Measurements from ENCODE around the gene CNTNAP5.
"Not testable (repeated sequence)": the region's sequence is repeated elsewhere in the genome, so short reads cannot be mapped to it uniquely, and the experiment has no call there.

The CNTNAP5 gene

DNA sequence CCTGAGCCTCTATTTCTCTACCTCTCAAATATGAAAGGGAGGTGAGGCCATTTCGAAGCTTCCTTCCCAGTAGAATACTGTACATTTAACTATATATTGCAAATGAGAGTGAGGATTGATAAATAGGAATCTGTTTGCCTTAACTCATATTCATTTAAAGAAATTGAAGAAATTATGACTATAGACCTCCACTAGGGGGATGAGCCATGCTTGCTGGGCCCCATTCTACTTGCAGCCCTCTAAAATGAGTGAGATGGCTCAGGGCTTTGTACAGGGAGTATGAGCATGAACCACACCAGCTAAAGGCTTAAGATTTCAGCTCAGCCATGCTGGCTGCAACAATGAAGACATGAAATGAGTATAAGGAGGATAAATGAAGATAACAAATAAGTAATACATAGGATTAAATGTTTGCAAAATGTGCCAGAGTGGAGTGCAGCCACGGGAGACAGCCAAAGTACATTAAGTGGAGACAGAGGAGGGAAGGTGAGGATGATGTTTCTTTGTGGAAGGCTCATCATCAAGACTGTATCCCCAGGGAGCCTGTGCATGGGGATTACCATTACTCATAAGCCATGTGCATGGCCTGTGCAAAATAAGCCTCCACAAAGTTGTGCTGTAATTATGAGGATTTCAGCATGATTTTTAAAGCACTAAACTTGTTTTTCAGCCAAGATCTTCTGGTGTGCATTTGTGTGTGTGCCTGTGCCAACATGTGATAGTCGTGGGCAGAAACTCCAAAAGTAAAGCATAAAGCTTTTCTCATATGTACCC lies 300.8 kb downstream of the CNTNAP5 start:
- peak; percentile 9 for DNase-seq (ENCODE audit: low spot score)

GRCh38 chr2:124327303-124327702 lies 302.2 kb downstream of the CNTNAP5 start:
- no peak for DNase-seq (ENCODE audit: low spot score)

DNA sequence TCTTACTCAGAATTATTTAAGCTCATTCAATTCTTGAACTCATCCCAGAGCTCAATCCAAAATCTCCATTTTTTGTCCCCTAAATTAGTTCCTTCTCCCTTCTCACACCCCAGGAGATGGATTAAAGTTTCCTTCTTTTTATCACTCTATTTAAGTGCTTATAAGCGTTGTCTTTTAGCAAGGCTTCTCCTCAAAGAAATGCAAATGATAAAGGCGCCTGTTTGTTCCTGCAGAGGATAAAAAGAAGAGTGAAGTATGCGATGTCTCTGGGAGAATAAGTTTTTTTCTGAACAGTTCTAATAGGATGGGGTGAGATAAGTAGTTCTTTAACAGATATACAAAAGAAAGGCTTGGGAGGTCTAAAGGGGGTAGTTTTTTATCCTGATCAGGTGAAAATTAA lies 303.3 kb downstream of the CNTNAP5 start:
- no peak for DNase-seq (ENCODE audit: low spot score)

DNA sequence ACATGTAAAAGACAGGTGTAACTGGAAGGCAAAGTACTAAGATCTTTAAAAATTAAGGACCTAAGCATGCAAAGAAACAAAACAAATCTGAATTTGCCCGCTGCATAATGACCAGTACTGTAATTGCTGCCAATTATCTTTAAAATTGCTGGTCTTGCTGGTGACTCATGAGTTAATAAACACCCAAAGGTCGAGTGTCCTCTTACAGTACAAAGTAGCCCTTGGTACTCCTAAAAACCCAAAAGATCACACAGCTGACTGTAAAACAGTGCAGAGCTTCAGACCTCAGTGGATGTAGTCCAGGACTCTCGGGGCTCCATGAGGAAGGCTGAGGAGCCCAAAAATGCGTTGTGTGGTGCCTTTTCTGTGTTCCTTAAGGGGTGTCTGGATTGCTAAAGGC lies 308.7 kb downstream of the CNTNAP5 start:
- DNase-seq (ENCODE audit: low spot score) = peak; percentile 36

DNA sequence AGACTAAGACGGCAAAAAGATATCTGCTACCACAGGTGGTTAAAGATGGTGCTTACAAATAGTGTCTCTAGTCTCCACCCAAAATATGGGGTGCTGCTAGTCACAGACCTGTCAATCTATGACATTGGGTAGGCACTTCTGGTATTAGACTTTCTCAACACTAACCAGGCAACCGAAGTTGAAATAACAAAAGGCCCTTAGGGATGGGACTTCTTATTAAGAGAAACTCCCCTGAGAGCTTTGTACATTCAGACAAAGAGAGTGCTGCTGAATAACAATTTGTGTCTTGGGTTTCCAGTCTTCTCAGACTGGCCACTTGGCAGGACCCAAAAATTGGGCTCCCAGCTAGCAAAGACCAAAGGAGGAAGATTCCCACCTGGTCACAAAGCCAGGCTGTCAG lies 310.0 kb downstream of the CNTNAP5 start:
- DNase-seq (ENCODE audit: low spot score) = no peak

GRCh38 chr2:124339709-124340108 lies 314.6 kb downstream of the CNTNAP5 start:
- peak; percentile 32 for DNase-seq (ENCODE audit: low spot score)

GRCh38 chr2:124343827-124344498 lies 318.9 kb downstream of the CNTNAP5 start:
- DNase-seq (ENCODE audit: low spot score) = no peak

DNA sequence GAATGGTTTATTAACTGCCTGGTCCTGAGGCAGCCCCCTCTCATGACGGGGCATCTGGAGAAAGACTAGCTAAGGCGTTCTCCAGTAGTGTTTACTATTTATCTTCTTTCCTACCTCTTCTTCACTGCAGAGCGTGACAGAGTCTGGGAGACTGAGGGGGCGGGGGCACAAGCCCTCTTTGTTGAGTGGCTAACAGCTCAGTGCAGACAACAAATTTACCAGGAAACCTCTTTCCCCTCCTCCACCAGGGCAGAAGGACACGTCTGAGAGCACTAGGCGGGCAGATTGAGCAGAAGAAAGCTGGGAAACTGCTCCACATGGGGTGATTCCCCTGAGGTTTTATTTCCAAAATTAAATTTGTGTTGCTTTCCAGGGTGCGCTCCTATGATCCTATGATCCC lies 322.1 kb downstream of the CNTNAP5 start:
- peak; percentile 10 for DNase-seq (ENCODE audit: low spot score)

DNA sequence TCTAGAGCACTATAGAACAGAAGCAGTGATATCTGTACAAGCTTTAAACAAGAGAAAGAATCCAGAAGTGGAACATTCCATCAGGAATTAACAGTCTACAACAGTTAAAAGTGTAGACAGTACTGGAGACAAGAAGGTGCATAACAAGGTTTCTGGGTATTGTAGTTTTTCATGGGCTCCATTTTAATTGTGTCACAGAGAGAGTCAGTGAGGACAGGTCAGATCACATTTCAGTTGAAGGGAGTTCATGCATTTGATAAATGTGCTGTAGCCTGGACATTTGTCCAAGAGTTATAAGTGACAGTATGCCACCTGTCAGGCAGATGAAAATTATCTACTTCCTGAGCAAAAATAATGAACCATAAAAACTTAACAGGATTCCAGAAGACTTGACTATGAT lies 328.6 kb downstream of the CNTNAP5 start:
- DNase-seq (ENCODE audit: low spot score) = no peak

GRCh38 chr2:124354466-124354865 lies 329.4 kb downstream of the CNTNAP5 start:
- DNase-seq (ENCODE audit: low spot score) = no peak

- not testable (repeated sequence) for DNase-seq (ENCODE audit: low spot score)
These were observed 336.9 kb downstream of the CNTNAP5 start for GRCh38 chr2:124361966-124362365.

DNA sequence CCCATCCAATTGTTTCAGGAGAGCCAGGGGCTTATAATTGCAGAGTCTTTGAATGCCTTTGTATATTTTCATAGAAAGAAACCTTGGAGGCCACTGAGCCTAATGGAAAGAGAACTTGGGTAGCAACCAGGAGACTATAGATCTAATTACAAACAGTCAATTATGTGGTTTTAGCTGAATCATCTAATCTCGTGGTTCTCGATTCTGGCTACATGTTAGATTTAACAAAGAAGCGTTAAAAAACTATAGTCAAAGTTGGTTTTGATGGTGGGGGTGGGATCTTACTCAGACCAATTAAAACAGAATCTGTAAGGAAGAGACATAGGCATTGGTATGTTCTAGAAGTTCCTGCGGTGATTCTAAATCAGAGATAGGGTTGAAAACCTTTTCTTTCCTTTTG lies 344.1 kb downstream of the CNTNAP5 start:
- DNase-seq (ENCODE audit: low spot score) = peak; percentile 62

DNA sequence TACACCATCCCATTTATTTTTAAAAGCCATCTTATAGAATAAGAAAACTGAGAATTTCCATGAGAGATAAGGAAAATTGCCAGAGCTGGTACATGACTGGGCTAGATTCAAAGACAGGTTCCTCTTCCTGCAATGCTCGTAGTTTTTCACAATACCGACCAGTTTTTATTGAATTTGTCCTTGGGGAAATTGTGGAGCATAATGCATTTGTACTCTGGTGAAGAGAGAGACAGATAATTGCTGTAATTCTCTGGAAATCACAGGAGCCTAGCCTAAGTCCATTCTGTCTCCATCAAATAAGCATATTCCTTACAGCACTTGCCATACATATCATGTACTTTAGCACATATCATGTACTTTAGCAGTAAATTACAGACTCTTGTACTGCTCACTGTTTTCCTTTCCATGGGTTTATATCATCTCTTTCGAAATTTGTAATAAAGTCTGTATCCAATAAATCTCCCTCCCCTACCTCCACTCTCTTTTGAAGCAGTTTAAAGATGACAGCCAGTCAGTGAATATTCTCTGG lies 355.2 kb downstream of the CNTNAP5 start:
- DNase-seq (ENCODE audit: low spot score) = no peak

DNA sequence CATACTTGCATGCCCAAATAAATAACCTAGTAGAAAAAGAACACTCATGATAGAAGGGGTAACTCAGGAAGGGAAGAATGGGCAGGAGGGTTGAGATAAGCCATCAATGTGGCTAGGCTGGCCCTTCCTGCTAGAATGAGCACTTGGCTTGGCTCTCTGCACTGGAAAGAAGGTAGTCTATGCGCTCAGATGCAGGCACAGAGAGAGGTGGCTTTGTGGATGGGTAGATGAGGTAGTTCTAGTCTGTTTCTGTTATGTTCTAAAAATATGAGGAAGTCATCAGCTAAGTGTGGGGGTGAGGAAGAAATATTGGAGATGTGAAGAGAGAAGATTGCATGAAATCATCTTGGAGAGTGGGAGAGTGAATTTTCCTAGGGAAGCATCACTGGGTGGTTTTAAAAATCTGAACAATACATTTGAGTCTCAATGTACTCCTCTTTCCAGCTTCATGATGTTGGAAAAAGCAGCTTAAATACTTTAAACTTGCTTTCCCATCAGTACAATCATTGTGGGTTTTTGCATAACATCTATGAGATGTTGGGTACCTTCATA lies 357.1 kb downstream of the CNTNAP5 start:
- DNase-seq (ENCODE audit: low spot score) = no peak

GRCh38 chr2:124395961-124396360 lies 370.9 kb downstream of the CNTNAP5 start:
- no peak for DNase-seq (ENCODE audit: low spot score)

DNA sequence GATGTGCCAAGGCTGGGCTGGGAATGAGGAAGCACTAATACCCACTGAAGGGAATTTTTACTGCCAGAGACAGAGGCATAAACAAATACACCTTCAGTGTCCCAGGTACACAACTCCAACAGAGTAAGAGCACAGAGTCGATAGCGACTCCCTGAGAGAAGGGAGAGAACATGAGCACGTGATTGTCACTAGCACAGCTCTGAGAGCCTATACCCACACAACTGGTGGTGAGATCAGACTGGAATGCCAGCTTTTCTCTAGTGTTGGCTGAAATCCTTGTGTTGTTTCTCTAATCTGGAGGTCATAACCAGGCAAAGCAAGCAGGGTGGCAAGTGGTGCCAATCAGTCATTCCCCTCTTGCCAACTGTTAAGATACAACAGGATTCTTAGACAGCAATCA lies 377.2 kb downstream of the CNTNAP5 start:
- DNase-seq (ENCODE audit: low spot score) = no peak

- DNase-seq (ENCODE audit: low spot score) = not testable (repeated sequence)
These were observed 382.9 kb downstream of the CNTNAP5 start for GRCh38 chr2:124407836-124408534.

DNA sequence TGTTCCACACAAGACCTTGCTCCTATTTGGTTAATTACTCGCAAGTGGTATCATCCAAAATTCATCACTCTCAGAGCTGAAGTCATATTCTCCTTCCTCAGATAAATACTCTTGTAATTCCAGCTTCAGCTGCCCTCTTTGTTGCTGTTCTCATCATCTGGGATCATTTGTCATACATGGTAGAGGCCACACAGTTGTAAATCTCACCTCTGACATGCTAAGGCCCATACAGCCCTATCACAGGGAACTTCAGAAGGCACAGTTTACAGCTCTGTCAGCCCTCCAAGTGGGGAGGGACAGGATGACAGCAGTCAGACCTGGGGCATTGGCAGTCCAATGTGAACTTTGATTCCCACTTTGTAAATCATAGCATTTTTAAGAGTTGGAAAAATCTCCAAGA lies 399.0 kb downstream of the CNTNAP5 start:
- no peak for DNase-seq (ENCODE audit: low spot score)

GRCh38 chr2:124426122-124426521 lies 401.0 kb downstream of the CNTNAP5 start:
- no peak for DNase-seq (ENCODE audit: low spot score)

DNA sequence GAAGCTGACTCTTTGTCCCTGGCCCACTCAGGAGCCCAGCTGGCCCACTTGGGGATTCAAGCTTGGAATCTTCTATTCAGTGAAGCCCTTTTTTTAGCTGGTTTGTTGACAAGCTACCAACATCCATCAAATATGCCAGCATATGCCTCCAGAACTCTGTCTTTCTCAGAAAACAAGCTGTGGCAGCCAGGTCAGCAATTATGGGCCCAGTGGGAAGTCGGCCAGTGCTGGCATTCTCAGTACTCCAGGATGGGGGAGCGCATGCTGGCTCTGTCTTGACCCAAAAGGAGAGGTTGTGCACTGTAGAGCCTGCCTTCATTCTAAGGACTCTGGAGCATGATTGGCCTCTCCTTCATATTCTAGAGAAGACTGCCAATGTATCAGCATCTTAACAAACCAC lies 401.5 kb downstream of the CNTNAP5 start:
- no peak for DNase-seq (ENCODE audit: low spot score)

DNA sequence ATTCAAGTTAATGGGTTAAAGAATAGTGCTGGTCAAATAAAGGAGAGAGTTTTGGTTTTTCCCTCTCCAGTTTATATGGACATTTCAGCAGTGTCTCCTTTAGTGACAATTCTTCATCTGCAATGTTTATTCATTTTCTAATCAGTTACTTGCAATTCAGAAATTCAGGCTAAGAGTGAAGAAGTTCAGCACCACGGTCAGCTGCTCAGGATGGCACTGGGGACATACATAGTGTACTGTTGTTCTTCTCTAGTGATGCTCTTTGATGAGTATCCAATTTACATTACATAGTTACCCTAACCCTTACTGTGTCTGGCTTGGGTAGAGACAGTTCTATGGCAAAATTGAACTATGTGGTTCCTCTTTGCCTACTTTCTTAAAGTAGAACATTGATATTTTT lies 412.7 kb downstream of the CNTNAP5 start:
- DNase-seq (ENCODE audit: low spot score) = no peak

DNA sequence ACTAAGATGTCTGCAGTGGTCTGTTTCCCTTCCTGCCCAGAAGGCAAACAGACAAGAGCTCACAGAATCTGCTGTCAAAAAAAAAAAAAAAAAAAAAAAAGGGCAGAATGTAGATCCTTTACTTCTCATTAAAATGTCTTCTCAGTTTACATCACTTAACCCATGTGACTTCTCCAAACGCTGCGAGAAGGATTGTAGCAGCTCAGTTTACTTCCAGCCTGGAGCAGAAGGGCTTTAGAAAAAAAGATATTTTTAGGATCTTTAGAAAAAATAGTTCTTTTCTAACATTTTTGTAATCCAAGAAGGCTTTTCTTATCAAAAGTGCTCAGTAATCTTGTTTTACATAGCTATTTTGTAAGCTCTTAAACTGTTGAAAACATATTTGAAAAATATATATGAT lies 425.4 kb downstream of the CNTNAP5 start:
- no peak for DNase-seq (ENCODE audit: low spot score)

DNA sequence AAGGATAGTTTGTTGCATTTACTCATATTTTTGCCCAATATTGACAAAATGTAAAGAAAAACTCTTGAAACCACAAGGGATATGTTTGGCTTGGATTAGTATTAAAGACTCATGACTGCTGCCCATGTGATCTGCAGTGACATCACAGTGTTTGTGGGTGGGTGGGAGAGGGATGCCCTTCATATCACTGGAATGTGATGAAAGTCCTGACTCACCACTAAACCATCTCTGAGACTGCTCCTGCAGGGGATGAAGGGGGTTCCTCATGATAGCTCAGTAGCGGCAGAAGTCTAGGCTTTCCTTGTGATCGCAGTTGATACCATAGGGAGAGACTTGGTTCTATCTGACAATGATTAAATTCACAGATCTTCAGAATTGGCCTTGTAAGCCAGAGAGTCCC lies 451.2 kb downstream of the CNTNAP5 start:
- DNase-seq (ENCODE audit: low spot score) = peak; percentile 36
